ENCODE measurements around the gene ZNF189.

Gene ZNF189

DNA sequence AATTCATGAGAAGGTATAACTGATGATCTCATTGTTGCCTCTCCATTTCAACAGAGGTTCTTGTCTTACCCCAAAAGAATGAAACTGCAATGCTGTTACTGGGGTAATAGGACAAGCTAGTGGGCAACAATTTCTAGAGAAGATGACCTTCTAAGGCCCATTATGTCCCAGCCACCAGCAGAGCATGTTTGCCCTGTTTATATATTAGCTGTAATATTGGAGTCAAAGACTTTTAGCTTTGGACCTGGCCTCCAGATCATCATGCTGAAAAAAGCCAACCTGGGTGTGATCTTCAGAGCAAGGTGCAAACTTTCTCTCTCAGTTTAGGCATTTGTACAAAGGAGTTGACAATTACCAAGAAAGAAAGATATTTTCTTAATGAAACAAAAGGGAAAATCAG lies 33.5 kb downstream of the ZNF189 start:
- H3K4me1 ChIP-seq, result no peaks in the 10 kb centered on the region
- no peaks in the 10 kb centered on the region for H3K9me3 ChIP-seq
- TF ChIP-seq, protein P1, sequence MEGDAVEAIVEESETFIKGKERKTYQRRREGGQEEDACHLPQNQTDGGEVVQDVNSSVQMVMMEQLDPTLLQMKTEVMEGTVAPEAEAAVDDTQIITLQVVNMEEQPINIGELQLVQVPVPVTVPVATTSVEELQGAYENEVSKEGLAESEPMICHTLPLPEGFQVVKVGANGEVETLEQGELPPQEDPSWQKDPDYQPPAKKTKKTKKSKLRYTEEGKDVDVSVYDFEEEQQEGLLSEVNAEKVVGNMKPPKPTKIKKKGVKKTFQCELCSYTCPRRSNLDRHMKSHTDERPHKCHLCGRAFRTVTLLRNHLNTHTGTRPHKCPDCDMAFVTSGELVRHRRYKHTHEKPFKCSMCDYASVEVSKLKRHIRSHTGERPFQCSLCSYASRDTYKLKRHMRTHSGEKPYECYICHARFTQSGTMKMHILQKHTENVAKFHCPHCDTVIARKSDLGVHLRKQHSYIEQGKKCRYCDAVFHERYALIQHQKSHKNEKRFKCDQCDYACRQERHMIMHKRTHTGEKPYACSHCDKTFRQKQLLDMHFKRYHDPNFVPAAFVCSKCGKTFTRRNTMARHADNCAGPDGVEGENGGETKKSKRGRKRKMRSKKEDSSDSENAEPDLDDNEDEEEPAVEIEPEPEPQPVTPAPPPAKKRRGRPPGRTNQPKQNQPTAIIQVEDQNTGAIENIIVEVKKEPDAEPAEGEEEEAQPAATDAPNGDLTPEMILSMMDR (IDR thresholded peaks at IDR 0.05), result no peak
- intact Hi-C loops (cut with DNase I; ENCODE audit: low total_unique reads), result no loop called here
- DNase-seq, result no peak
- no peak overlapping the region for H3K4me3 ChIP-seq
- no peaks in the 10 kb centered on the region for H3K36me3 ChIP-seq
- H3K27ac ChIP-seq, result no peak overlapping the region
- H3K27me3 ChIP-seq, result no peaks in the 10 kb centered on the region

GRCh38 chr9:101432740-101433139 lies 34.1 kb downstream of the ZNF189 start:
- Histone ChIP-seq H3K9me3 (no peaks in the 10 kb centered on the region), H3K36me3 (no peaks in the 10 kb centered on the region), H3K4me1 (no peaks in the 10 kb centered on the region), H3K27ac (no peak overlapping the region), H3K27me3 (no peaks in the 10 kb centered on the region), H3K4me3 (no peak overlapping the region)
- TF ChIP-seq, protein P1 (IDR thresholded peaks at IDR 0.05), result no peak
- intact Hi-C loops (cut with DNase I; ENCODE audit: low total_unique reads), result no loop called here
- no peak for DNase-seq

DNA sequence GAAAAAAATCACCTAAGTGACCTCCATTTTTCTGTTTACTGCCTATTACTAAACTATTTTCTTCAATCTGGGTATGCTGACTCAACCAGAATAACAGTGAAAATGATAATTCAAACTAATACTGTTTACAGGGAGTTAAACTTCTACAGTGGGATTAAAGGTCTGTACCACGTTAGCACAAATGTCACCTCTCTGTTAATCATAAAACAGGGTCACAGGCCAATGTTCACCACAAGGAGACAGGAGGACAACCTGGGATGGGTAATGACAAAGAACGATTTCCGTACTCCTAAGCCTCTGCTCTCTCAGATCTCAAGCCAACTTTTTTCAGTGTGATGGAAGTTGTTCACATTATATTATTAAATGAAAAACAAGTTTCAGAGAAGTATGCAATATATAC lies 34.6 kb downstream of the ZNF189 start:
- no peaks in the 10 kb centered on the region for H3K36me3 ChIP-seq
- TF ChIP-seq, protein P1 (IDR thresholded peaks at IDR 0.05), result no peak
- H3K27me3 ChIP-seq, result no peaks in the 10 kb centered on the region
- H3K27ac ChIP-seq, result no peak overlapping the region
- no peaks in the 10 kb centered on the region for H3K9me3 ChIP-seq
- no peak for DNase-seq
- no peak overlapping the region for H3K4me3 ChIP-seq
- no peaks in the 10 kb centered on the region for H3K4me1 ChIP-seq
- intact Hi-C loops (cut with DNase I; ENCODE audit: low total_unique reads), result no loop called here

DNA sequence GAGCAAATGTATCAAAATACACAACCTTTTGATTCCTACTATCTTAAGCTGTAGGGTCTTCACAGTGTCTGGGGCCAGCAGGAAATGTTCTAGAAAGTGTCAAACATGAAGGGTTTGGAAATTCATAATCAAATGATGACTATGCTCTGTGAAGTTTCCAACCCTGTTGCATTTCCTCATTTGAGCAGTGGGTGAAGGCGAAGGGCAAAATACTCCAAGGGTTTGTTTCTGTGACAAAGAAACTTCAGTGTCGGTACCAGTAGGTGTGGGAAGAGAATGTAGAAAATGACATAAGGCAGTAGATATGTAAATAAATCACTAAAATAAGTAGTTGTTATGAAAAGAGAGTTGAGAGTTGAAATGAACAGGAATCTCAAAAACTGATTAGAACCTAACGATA lies 36.3 kb downstream of the ZNF189 start:
- Histone ChIP-seq H3K4me1 (no peaks in the 10 kb centered on the region), H3K27me3 (no peaks in the 10 kb centered on the region), H3K4me3 (no peak overlapping the region), H3K27ac (no peak overlapping the region), H3K36me3 (no peaks in the 10 kb centered on the region), H3K9me3 (no peaks in the 10 kb centered on the region)
- no peak for DNase-seq
- TF ChIP-seq, protein P1 (IDR thresholded peaks at IDR 0.05), result no peak
- intact Hi-C loops (cut with DNase I; ENCODE audit: low total_unique reads), result no loop called here

DNA sequence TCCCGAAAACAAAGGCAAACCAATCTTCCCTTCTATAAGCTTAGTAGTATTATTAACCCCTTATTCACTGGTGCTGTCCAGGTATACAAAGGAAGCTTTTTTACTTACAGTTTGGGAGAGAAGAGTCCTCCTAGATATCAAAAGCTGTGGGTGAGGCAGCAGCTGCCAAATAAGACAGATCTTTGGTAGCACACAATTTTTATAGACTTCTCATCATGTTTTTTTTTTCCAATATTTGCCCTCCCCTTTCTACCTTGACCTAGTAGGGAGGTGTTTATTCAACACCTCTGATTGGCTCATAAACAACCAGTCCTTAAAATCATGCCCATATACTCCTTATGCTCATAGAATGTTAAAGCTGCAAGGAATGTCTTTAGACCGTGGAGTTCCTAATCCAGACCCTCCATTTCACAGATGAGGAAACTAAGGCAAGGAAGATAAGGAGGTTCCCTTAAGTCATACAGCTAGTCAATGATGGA lies 37.0 kb downstream of the ZNF189 start, which contains the start of gene ALDOB:
ALDOB (minus strand) TSS at position 174 of the 479 bp plus-strand sequence. CDS start 4,887 bp downstream, outside the sequence.
- Histone ChIP-seq H3K27me3 (no peaks in the 10 kb centered on the region), H3K27ac (no peak within 1 kb of the TSS), H3K4me1 (no peaks in the 10 kb centered on the region), H3K9me3 (no peaks in the 10 kb centered on the region), H3K4me3 (no peak within 1 kb of the TSS), H3K36me3 (no peaks in the 10 kb centered on the region)
- TF ChIP-seq, protein P1 (IDR thresholded peaks at IDR 0.05), result no peak
- DNase-seq, result no peak
- intact Hi-C loops (cut with DNase I; ENCODE audit: low total_unique reads), result no loop called here

DNA sequence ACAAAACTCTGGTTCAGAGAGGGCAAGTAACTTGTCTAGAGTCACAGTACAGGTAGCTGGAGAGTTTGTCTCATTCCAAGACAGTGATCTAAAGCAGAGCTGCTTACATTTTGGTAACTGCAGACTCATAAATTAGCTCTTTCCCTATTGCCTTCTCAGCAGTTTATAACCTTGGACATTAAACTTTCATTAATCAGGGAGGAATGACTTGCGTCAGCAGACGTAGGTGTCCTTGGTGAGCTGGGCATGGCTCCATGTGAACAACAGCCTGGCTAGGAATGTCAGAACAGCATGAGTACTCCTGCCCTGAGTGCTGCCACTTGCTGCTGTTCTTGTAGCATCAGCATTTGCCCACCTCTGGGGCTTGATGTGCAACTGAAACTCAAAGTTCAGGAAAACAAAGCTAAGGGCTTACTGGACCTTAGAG lies 39.2 kb downstream of the ZNF189 start:
- intact Hi-C loops (cut with DNase I; ENCODE audit: low total_unique reads), result no loop called here
- TF ChIP-seq, protein P1 (IDR thresholded peaks at IDR 0.05), result no peak
- no peak overlapping the region for H3K4me3 ChIP-seq
- DNase-seq, result no peak
- H3K27me3 ChIP-seq, result peaks cover 0 to 5% of the 10 kb centered on the region in 2 donors
- H3K27ac ChIP-seq, result no peak overlapping the region
- no peaks in the 10 kb centered on the region for H3K9me3 ChIP-seq
- H3K4me1 ChIP-seq, result no peaks in the 10 kb centered on the region
- no peaks in the 10 kb centered on the region for H3K36me3 ChIP-seq

All from tibial artery (tissue), 4 donors.